ENCODE results near the gene GINS2.

DNA sequence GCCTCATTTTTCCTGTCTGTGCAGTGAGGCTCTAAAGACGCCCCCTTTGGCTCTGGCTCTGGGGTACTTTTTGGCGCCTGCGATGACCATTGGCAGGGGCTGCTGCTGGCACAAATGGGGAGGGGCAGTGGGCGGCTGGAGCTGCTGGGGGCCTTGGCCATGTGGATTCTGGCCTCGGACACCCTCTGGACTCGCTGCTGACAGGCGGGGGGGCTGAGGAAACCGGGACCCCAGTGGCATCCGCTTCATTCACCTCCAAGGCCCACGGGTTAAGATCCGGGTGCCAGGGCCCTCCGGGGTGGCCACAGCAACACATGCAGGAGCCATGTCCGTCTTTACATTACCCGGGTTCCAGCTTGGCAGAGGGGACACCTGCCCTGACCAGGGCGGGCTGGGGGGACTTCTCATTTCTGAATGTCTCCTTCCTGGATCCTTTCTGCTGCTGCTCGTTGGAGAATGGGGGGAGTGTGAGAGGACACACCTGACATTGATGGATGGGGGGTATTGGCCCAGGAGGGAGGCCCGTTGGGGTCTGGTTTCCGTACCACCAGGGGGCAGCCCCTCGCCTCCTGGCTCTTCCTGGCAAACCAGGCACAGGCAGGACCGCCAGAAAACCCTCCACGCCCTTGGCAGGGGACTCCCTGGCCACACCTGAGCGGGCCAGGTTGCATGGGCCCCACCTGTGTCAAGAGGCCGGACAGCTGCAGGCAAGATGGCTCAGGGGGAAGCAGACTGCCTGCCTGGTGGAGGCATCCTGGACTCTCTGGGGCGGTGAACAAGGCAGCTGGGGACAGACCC, 53.8 kb downstream of the GINS2 start:
- TF ChIP-seq, protein P1, sequence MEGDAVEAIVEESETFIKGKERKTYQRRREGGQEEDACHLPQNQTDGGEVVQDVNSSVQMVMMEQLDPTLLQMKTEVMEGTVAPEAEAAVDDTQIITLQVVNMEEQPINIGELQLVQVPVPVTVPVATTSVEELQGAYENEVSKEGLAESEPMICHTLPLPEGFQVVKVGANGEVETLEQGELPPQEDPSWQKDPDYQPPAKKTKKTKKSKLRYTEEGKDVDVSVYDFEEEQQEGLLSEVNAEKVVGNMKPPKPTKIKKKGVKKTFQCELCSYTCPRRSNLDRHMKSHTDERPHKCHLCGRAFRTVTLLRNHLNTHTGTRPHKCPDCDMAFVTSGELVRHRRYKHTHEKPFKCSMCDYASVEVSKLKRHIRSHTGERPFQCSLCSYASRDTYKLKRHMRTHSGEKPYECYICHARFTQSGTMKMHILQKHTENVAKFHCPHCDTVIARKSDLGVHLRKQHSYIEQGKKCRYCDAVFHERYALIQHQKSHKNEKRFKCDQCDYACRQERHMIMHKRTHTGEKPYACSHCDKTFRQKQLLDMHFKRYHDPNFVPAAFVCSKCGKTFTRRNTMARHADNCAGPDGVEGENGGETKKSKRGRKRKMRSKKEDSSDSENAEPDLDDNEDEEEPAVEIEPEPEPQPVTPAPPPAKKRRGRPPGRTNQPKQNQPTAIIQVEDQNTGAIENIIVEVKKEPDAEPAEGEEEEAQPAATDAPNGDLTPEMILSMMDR (IDR thresholded peaks at IDR 0.05), result peak; percentile 64; the same call in 1 of the 2 replicates
- no peak for TF ChIP-seq SIN3A (IDR thresholded peaks at IDR 0.05; ENCODE audit: borderline replicate concordance, insufficient read depth, low read depth, low read length)
- no peak for TF ChIP-seq POLR2AphosphoS5 (IDR thresholded peaks at IDR 0.05; ENCODE audit: low read depth, low read length)
- TF ChIP-seq TCF7L2 (IDR thresholded peaks at IDR 0.05; ENCODE audit: low read depth, low read length), result no peak
